ENCODE results near the gene TRAF7. TPM values are rescaled to one million over a fixed set of nuclear protein-coding genes. Genes with fewer than 3 reads are reported as not detected.
A peak's percentile ranks its signal among the peaks of the same experiment; 100 is the strongest.
"Not testable (repeated sequence)": the region's sequence is repeated elsewhere in the genome, so short reads cannot be mapped to it uniquely, and the experiment has no call there.

TRAF7 gene
- 10 to 100 TPM; 74.8 to 80.2 TPM for total RNA-seq

- Mint-ChIP-seq H3K27me3 (no peaks in the 10 kb centered on the region), H3K9me3 (no peaks in the 10 kb centered on the region), H3K36me3 (ENCODE audit: low read depth) (peaks cover 47% of the 10 kb centered on the region), H3K4me3 (peak within 1 kb of the TSS; percentile 86), H3K4me1 (ENCODE audit: low read depth) (peaks cover 30% of the 10 kb centered on the region), H3K27ac (peak within 1 kb of the TSS; percentile 89)
- ChIA-PET POLR2A (interaction anchor here (0.6 to 7.3 kb wide), 62 partner anchors 8 to 747 kb away, joined by 3 to 95 read pairs (median 5); partner anchors contain the start of genes BRICD5, CEMP1, DNASE1L2 and E4F1), CTCF (interaction anchor here (0.7 to 3.6 kb wide), 8 partner anchors 9 to 191 kb away, joined by 3 to 25 read pairs (median 3); partner anchors contain the start of genes PGP, RPS2 and TSC2)
- intact Hi-C loops (cut with micrococcal nuclease) = no loop called here
- TF ChIP-seq, protein P1, sequence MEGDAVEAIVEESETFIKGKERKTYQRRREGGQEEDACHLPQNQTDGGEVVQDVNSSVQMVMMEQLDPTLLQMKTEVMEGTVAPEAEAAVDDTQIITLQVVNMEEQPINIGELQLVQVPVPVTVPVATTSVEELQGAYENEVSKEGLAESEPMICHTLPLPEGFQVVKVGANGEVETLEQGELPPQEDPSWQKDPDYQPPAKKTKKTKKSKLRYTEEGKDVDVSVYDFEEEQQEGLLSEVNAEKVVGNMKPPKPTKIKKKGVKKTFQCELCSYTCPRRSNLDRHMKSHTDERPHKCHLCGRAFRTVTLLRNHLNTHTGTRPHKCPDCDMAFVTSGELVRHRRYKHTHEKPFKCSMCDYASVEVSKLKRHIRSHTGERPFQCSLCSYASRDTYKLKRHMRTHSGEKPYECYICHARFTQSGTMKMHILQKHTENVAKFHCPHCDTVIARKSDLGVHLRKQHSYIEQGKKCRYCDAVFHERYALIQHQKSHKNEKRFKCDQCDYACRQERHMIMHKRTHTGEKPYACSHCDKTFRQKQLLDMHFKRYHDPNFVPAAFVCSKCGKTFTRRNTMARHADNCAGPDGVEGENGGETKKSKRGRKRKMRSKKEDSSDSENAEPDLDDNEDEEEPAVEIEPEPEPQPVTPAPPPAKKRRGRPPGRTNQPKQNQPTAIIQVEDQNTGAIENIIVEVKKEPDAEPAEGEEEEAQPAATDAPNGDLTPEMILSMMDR (IDR thresholded peaks at IDR 0.05) = no peak
- peak; percentile 99 for DNase-seq
- peak; percentile 95 for ATAC-seq
Observed at GRCh38 chr16:2155091-2155950, at the start of gene TRAF7. TRAF7 (plus strand) TSS chr16:2155782; CDS start chr16:2163921, 8,139 bp downstream.

- POLR2A ChIA-PET; intact Hi-C loops (cut with micrococcal nuclease); DNase-seq; H3K4me3 Mint-ChIP-seq; ATAC-seq; H3K27ac Mint-ChIP-seq; H3K27me3 Mint-ChIP-seq; H3K9me3 Mint-ChIP-seq; H3K4me1 Mint-ChIP-seq (ENCODE audit: low read depth); H3K36me3 Mint-ChIP-seq (ENCODE audit: low read depth); CTCF ChIA-PET: not testable (repeated sequence)
Observed at GRCh38 chr16:2106211-2106610, 49.4 kb upstream of the TRAF7 start.

GRCh38 chr16:2107121-2107790 is 48.3 kb upstream of the TRAF7 start:
- H3K27me3 Mint-ChIP-seq; CTCF ChIA-PET; H3K4me3 Mint-ChIP-seq; H3K36me3 Mint-ChIP-seq (ENCODE audit: low read depth); H3K27ac Mint-ChIP-seq; intact Hi-C loops (cut with micrococcal nuclease); POLR2A ChIA-PET; DNase-seq; ATAC-seq; H3K4me1 Mint-ChIP-seq (ENCODE audit: low read depth); H3K9me3 Mint-ChIP-seq: not testable (repeated sequence)

DNA sequence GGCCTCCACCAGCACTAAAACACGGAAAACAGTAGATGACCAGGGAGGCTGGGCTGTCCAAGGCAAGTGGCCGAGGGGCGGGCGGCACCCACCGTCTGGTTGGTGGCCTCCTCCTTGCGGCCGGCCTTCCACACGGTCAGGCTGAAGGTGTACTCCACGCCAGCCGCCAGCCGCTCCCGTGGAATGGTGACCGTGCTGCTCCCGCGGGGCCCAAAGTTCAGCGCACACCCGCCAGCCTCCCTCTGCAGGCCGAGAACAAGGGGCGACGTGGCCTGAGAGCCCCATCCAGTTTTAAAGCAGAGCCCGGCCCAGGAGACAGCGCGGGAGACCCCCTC is 47.8 kb upstream of the TRAF7 start:
- POLR2A ChIA-PET; H3K36me3 Mint-ChIP-seq (ENCODE audit: low read depth); H3K9me3 Mint-ChIP-seq; H3K27me3 Mint-ChIP-seq; ATAC-seq; H3K4me1 Mint-ChIP-seq (ENCODE audit: low read depth); intact Hi-C loops (cut with micrococcal nuclease); DNase-seq; CTCF ChIA-PET; H3K27ac Mint-ChIP-seq; H3K4me3 Mint-ChIP-seq: not testable (repeated sequence)

GRCh38 chr16:2108446-2109270 is 46.9 kb upstream of the TRAF7 start:
- H3K4me1 Mint-ChIP-seq (ENCODE audit: low read depth); CTCF ChIA-PET; ATAC-seq; POLR2A ChIA-PET; H3K27me3 Mint-ChIP-seq; intact Hi-C loops (cut with micrococcal nuclease); H3K36me3 Mint-ChIP-seq (ENCODE audit: low read depth); H3K9me3 Mint-ChIP-seq; DNase-seq; H3K27ac Mint-ChIP-seq; H3K4me3 Mint-ChIP-seq: not testable (repeated sequence)

GRCh38 chr16:2109271-2109580 is 46.4 kb upstream of the TRAF7 start:
- intact Hi-C loops (cut with micrococcal nuclease); H3K27ac Mint-ChIP-seq; DNase-seq; H3K4me3 Mint-ChIP-seq; H3K36me3 Mint-ChIP-seq (ENCODE audit: low read depth); ATAC-seq; H3K9me3 Mint-ChIP-seq; POLR2A ChIA-PET; H3K4me1 Mint-ChIP-seq (ENCODE audit: low read depth); H3K27me3 Mint-ChIP-seq; CTCF ChIA-PET: not testable (repeated sequence)

DNA sequence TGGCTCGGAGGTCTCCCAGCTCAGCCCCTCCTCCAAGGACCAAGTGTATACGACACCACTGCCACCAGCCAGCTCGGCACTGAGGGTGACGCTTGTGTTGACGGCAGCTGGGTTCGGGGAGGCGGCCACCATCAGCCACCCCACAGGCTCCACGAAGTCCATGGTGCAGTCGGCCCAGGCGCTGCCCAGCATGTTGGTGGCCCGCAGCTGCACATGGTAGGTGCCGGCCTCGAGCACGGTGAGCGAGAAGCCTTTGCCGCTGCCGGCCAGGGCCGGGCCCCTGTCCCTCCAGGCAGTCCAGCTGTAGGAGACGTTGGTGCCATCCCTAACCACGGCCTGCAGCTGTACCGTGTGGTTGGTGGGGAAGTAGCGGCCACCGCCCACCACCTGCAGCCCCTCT is 45.7 kb upstream of the TRAF7 start:
- DNase-seq; H3K27me3 Mint-ChIP-seq; H3K27ac Mint-ChIP-seq; H3K4me1 Mint-ChIP-seq (ENCODE audit: low read depth); ATAC-seq; intact Hi-C loops (cut with micrococcal nuclease); H3K36me3 Mint-ChIP-seq (ENCODE audit: low read depth); POLR2A ChIA-PET; H3K9me3 Mint-ChIP-seq; CTCF ChIA-PET; H3K4me3 Mint-ChIP-seq: not testable (repeated sequence)

DNA sequence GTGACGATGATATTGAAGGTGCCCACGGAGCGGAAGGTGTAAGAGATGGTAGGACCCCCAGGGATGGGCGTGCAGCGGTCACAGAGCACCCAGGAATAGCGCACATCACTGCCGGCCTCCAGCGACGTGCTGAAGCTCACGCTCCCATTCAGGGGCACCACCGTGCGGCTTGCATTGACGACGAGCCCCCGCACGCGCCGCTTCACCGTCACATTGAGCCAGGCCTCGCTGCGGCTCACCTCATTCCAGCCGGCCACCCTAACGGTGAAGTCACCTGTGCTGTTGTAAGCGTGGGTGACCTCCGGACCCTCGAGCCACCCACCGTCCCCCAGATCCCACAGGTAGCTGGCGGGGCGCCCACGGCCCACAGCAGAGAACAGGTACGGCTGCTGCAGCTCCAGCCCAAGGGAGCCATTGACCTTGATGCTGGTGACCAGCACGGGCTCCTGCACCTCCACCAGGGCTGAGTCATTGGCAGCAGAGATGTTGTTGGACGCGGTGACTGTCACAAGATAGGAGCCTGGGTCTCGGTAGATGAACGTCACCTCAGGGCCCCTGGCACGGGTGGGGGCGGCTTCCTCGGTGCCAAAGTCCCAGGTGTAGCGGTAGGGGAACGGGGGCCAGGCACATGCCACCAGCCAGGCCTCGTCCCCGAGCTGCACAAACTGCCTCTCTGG is 45.1 kb upstream of the TRAF7 start:
- POLR2A ChIA-PET; H3K4me1 Mint-ChIP-seq (ENCODE audit: low read depth); ATAC-seq; H3K27ac Mint-ChIP-seq; H3K27me3 Mint-ChIP-seq; CTCF ChIA-PET; DNase-seq; intact Hi-C loops (cut with micrococcal nuclease); H3K36me3 Mint-ChIP-seq (ENCODE audit: low read depth); H3K9me3 Mint-ChIP-seq; H3K4me3 Mint-ChIP-seq: not testable (repeated sequence)

DNA sequence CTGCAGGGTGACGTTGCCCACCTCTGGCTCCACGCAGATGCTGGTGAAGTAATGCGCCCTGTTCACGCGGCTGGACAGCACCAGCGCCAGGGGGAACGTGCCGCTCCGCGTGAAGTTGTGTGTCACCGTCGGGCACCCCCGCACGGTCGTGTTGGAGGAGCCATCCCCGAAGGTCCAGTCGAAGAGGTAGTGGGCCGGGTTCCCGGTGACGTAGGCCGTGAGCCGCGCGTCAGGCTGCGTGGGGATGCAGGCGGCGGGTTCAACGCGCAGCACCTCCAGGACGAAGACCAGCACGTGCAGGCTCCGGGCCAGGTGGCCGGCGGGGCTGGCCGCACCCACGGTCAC is 44.6 kb upstream of the TRAF7 start:
- intact Hi-C loops (cut with micrococcal nuclease); H3K27ac Mint-ChIP-seq; H3K4me3 Mint-ChIP-seq; DNase-seq; H3K4me1 Mint-ChIP-seq (ENCODE audit: low read depth); CTCF ChIA-PET; POLR2A ChIA-PET; ATAC-seq; H3K36me3 Mint-ChIP-seq (ENCODE audit: low read depth); H3K27me3 Mint-ChIP-seq; H3K9me3 Mint-ChIP-seq: not testable (repeated sequence)

DNA sequence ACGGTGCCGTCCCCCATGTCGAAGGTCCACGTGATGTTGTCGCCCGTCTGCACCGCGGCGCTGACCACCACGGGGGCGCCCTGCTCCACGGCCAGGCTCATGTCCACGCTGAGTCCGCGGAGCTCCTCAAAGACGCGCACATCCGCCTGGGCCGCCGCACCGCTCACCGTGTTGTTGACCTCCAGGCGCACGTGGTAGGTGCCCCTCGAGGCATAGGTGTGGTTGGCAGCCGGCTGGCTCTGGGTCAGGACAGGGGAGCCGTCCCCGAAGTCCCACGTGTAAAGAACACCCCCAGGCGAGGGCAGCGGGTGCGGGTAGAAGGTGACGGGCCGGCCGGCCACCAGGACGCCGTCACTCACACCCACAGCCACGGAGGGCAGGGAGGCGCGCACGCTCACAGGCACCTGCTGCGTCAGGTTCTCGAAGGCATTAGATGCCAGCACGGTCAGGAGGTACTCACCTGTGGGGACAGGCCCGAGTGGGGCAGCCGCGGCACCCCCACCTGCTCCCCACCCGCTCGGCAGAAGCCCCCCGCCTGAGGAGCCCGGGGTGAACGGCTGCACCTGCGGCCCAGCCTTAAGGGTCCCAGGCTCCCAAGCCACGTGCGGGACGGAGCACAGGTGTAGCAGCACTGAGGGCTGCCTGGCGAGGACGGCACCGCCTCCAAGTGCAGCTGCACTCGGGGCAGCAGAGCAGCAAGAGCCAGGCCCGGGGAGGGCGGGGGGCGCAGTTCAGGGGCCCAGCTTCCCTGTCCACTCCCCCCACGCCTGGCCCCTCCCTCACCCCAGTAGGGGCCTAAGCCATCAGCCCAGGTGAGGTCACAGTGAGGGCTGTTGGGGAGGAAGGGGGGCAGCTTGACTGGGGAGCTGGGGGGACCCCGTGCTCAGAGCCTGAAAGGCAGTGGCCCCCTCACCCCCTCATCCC is 43.9 kb upstream of the TRAF7 start:
- DNase-seq; H3K27me3 Mint-ChIP-seq; ATAC-seq; CTCF ChIA-PET; intact Hi-C loops (cut with micrococcal nuclease); H3K36me3 Mint-ChIP-seq (ENCODE audit: low read depth); H3K4me1 Mint-ChIP-seq (ENCODE audit: low read depth); H3K4me3 Mint-ChIP-seq; H3K27ac Mint-ChIP-seq; POLR2A ChIA-PET; H3K9me3 Mint-ChIP-seq: not testable (repeated sequence)
